OCI-LY3 (cell line): ENCODE data around the gene FMR1.

Source experiments
- H2AFZ ChIP-seq: fragments of 200-600, 300-600 bp; shearing (Covaris generic); 2 replicates; pipeline ENCODE4 v1.6.0; 2014; ENCODE audit warnings: antibody characterized with exemption, low read depth, low read length
- H3K27ac ChIP-seq: fragments of 200-600, 300-600 bp; sonication (generic); 2 replicates; pipeline ENCODE4 v1.5.1; 2014; ENCODE audit warnings: mild to moderate bottlenecking, low read length, moderate library complexity, mixed read lengths
- H3K27me3 ChIP-seq: fragments of 200-600, 300-600 bp; sonication (generic); 2 replicates; pipeline ENCODE4 v1.6.1; 2014; ENCODE audit warnings: low read depth, low read length, mixed read lengths
- H3K36me3 ChIP-seq: fragments of 200-600, 300-600 bp; sonication (generic); replicated peaks from 2 replicates; pipeline ENCODE3; 2014; ENCODE audit warnings: low read depth, low read length, mixed read lengths
- H3K4me1 ChIP-seq: fragments of 300-600, 200-600 bp; sonication (generic); 2 replicates; pipeline ENCODE4 v1.6.1; 2014; ENCODE audit warnings: low read length, mixed read lengths
- H3K4me2 ChIP-seq: fragments of 200-600, 300-600 bp; sonication (generic); 2 replicates; pipeline ENCODE4 v1.6.1; 2014; ENCODE audit warnings: low read length, mixed read lengths
- H3K4me3 ChIP-seq: fragments of 300-600, 200-600 bp; sonication (generic); 2 replicates; pipeline ENCODE4 v1.5.1; 2014; ENCODE audit warnings: antibody characterized with exemption, mild to moderate bottlenecking, low read length, moderate library complexity
- H3K79me2 ChIP-seq: fragments of 300-600, 200-600 bp; shearing (Covaris generic); 2 replicates; pipeline ENCODE4 v1.6.1; 2014; ENCODE audit warnings: mild to moderate bottlenecking, low read length, mixed read lengths
- H3K9ac ChIP-seq: fragments of 300-600, 200-600 bp; shearing (Covaris generic); 2 replicates; pipeline ENCODE4 v1.6.0; 2014; ENCODE audit warnings: mild to moderate bottlenecking, low read length, moderate library complexity
- H3K9me3 ChIP-seq: fragments of 200-600, 300-600 bp; shearing (Covaris generic); 2 replicates; pipeline ENCODE4 v1.6.1; 2014; ENCODE audit warnings: low read length, mixed read lengths; ENCODE audit not compliant: insufficient read depth
- H4K20me1 ChIP-seq: fragments of 200-600, 300-600 bp; sonication (generic); 2 replicates; pipeline ENCODE4 v1.6.1; 2016; ENCODE audit warnings: low read length, mixed read lengths; ENCODE audit not compliant: insufficient read depth
- CTCF ChIP-seq: fragments of 200-600, 300-600 bp; sonication (generic); IDR thresholded peaks from 2 replicates; pipeline ENCODE4 v1.5.1; 2014; ENCODE audit warnings: antibody characterized with exemption, low read length, low read depth
- EZH2phosphoT487 ChIP-seq: fragments of 200-600 bp; shearing (Covaris generic); IDR thresholded peaks from 2 replicates; pipeline ENCODE4 v1.6.1; 2018; ENCODE audit warnings: antibody characterized with exemption, mixed run types, low read depth

Gene FMR1

GRCh38 chrX:147927256-147927655 lies 15.5 kb downstream of the FMR1 start:
- no peaks in the 10 kb centered on the region for H3K27me3 ChIP-seq
- no peak overlapping the region for H3K27ac ChIP-seq
- H3K4me2 ChIP-seq, result no peak overlapping the region
- H3K9ac ChIP-seq, result no peak overlapping the region
- no peaks in the 10 kb centered on the region for H3K4me1 ChIP-seq
- H3K79me2 ChIP-seq, result peaks cover 32% of the 10 kb centered on the region; the same call in 1 of the 2 replicates
- H2AFZ ChIP-seq, result no peak overlapping the region
- no peaks in the 10 kb centered on the region for H3K9me3 ChIP-seq
- H3K36me3 ChIP-seq, result peaks cover 16% of the 10 kb centered on the region
- peaks cover 14% of the 10 kb centered on the region for H4K20me1 ChIP-seq
- H3K4me3 ChIP-seq, result no peak overlapping the region
- no peak for TF ChIP-seq EZH2phosphoT487
- no peak for TF ChIP-seq CTCF

- Histone ChIP-seq H4K20me1 (no peaks in the 10 kb centered on the region), H3K9me3 (no peaks in the 10 kb centered on the region), H3K27ac (no peak overlapping the region), H3K79me2 (no peaks in the 10 kb centered on the region), H3K4me3 (no peak overlapping the region), H2AFZ (no peak overlapping the region), H3K4me2 (no peak overlapping the region), H3K36me3 (peaks cover 50% of the 10 kb centered on the region), H3K27me3 (no peaks in the 10 kb centered on the region), H3K9ac (no peak overlapping the region), H3K4me1 (no peaks in the 10 kb centered on the region; the same call in 1 of the 2 replicates)
- TF ChIP-seq EZH2phosphoT487, result no peak
- no peak for TF ChIP-seq CTCF
Measured at GRCh38 chrX:147933815-147934214, 22.1 kb downstream of the FMR1 start.

GRCh38 chrX:147935156-147935758 lies 23.5 kb downstream of the FMR1 start:
- Histone ChIP-seq H3K79me2 (no peaks in the 10 kb centered on the region), H4K20me1 (no peaks in the 10 kb centered on the region), H3K9me3 (no peaks in the 10 kb centered on the region), H3K27me3 (no peaks in the 10 kb centered on the region), H2AFZ (no peak overlapping the region), H3K36me3 (peaks cover 50% of the 10 kb centered on the region), H3K4me1 (no peaks in the 10 kb centered on the region; the same call in 1 of the 2 replicates), H3K27ac (no peak overlapping the region), H3K4me3 (no peak overlapping the region), H3K4me2 (no peak overlapping the region), H3K9ac (no peak overlapping the region)
- no peak for TF ChIP-seq CTCF
- no peak for TF ChIP-seq EZH2phosphoT487

- H3K9me3 ChIP-seq, result no peaks in the 10 kb centered on the region
- peaks cover 28% of the 10 kb centered on the region for H3K36me3 ChIP-seq
- H3K27ac ChIP-seq, result no peak overlapping the region
- H3K27me3 ChIP-seq, result no peaks in the 10 kb centered on the region
- H3K9ac ChIP-seq, result no peak overlapping the region
- TF ChIP-seq EZH2phosphoT487, result no peak
- no peak for TF ChIP-seq CTCF
- no peak overlapping the region for H2AFZ ChIP-seq
- no peaks in the 10 kb centered on the region for H3K79me2 ChIP-seq
- H3K4me2 ChIP-seq, result no peak overlapping the region
- H4K20me1 ChIP-seq, result no peaks in the 10 kb centered on the region
- H3K4me3 ChIP-seq, result no peak overlapping the region
- H3K4me1 ChIP-seq, result no peaks in the 10 kb centered on the region
Measured at GRCh38 chrX:147945286-147945685, 33.6 kb downstream of the FMR1 start.
